Kidney epithelial cell (primary cell): ENCODE measurements around the gene ACOX1. TPM values are rescaled to one million over a fixed set of nuclear protein-coding genes. Genes with fewer than 3 reads are reported as not detected.

Experiments used
- DNase-seq: peaks from one replicate; pipeline ENCODE4 v3.0.0-alpha.2; 2010; ENCODE audit warnings: low read depth
- H3K27me3 ChIP-seq: 2 replicates; pipeline ENCODE4 v1.6.0; 2011; ENCODE audit warnings: low read length; ENCODE audit not compliant: control insufficient read depth, insufficient read depth
- H3K36me3 ChIP-seq: 2 replicates; pipeline ENCODE4 v1.5.1; 2011; ENCODE audit warnings: low read length; ENCODE audit not compliant: control insufficient read depth, insufficient read depth
- H3K4me3 ChIP-seq: 2 replicates; pipeline ENCODE4 v1.5.1; 2011; ENCODE audit warnings: low read depth, mild to moderate bottlenecking, control low read depth, low read length
- CTCF ChIP-seq: IDR thresholded peaks from 2 replicates; pipeline ENCODE4 v1.5.1; 2011; ENCODE audit warnings: mild to moderate bottlenecking, moderate library complexity, low read length, control low read depth, inconsistent platforms; ENCODE audit not compliant: insufficient read depth, poor library complexity, severe bottlenecking
- total RNA-seq: library from RNA; depleted of rRNA; stranded (reverse); fragments of >200 nt; gene quantifications from 2 replicates; pipeline ENCODE4 v1.2.3, GENCODE V29; 2015

Gene ACOX1
- total RNA-seq, 1 donor from 2014 or later: 41.1 TPM

GRCh38 chr17:75902406-75902805, 76.6 kb downstream of the ACOX1 start:
- no peaks in the 10 kb centered on the region for H3K36me3 ChIP-seq
- no peaks in the 10 kb centered on the region for H3K27me3 ChIP-seq
- DNase-seq: no peak
- TF ChIP-seq CTCF: no peak
- no peak overlapping the region for H3K4me3 ChIP-seq

- Histone ChIP-seq H3K36me3 (no peaks in the 10 kb centered on the region), H3K27me3 (no peaks in the 10 kb centered on the region), H3K4me3 (no peak overlapping the region)
- DNase-seq: no peak
- TF ChIP-seq CTCF: no peak
Measured at GRCh38 chr17:75901727-75902126, 77.2 kb downstream of the ACOX1 start.

- H3K27me3 ChIP-seq: no peaks in the 10 kb centered on the region
- no peak overlapping the region for H3K4me3 ChIP-seq
- H3K36me3 ChIP-seq: no peaks in the 10 kb centered on the region
- DNase-seq: no peak
- no peak for TF ChIP-seq CTCF
Measured at GRCh38 chr17:75900691-75901533, 78.1 kb downstream of the ACOX1 start.

- TF ChIP-seq CTCF: no peak
- Histone ChIP-seq H3K27me3 (no peaks in the 10 kb centered on the region), H3K4me3 (no peak overlapping the region), H3K36me3 (no peaks in the 10 kb centered on the region)
- no peak for DNase-seq
Measured at GRCh38 chr17:75899767-75900468, 79.0 kb downstream of the ACOX1 start.

GRCh38 chr17:75899353-75899752, 79.6 kb downstream of the ACOX1 start:
- no peak for TF ChIP-seq CTCF
- no peak overlapping the region for H3K4me3 ChIP-seq
- no peaks in the 10 kb centered on the region for H3K27me3 ChIP-seq
- DNase-seq: no peak
- no peaks in the 10 kb centered on the region for H3K36me3 ChIP-seq

GRCh38 chr17:75898791-75899190, 80.2 kb downstream of the ACOX1 start:
- Histone ChIP-seq H3K36me3 (no peaks in the 10 kb centered on the region), H3K4me3 (no peak overlapping the region), H3K27me3 (no peaks in the 10 kb centered on the region)
- TF ChIP-seq CTCF: no peak
- DNase-seq: no peak
